Inferior parietal cortex (tissue), 1 donor: ENCODE measurements around the gene KIF25.
A peak's percentile ranks its signal among the peaks of the same experiment; 100 is the strongest.

Experiments used
- DNase-seq: peaks from one replicate; pipeline ENCODE4 v3.0.0-alpha.2; 2016; ENCODE audit errors: extremely low spot score

Gene KIF25

DNA sequence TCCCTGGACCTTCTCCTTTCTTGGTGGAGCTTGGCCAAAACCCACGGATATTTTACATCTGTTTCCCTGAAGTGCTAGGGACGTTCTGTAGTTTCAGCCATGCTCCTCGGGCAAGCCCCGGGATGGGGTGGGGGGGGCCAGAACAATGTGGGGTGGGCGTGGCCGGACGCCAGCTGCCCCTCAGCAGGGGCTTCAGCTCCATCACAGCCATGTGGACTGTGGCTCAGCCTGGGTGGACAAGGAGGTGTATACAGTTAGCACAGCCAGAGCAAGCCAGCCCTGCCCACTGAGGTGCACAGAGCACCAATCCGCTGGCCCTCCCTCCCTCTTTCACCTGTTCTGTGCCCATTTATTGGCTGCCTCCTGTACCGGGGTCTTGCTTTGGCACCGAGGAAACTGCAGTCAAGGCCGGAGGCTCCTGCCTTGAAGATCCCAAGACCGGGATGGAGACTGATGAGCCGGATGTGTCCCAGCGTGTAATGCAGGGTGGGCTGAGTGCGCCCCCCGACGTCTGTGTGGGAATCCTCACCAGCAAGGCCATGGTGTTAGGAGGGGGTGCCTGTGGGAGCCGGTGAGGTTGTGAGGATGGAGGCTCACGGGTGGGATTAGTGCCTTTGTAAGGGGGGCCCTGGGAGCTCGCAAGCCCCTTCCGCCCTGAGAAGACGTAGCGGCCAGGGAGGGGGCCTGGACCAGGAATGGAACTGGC lies 53.6 kb downstream of the KIF25 start:
- no peak for DNase-seq

DNA sequence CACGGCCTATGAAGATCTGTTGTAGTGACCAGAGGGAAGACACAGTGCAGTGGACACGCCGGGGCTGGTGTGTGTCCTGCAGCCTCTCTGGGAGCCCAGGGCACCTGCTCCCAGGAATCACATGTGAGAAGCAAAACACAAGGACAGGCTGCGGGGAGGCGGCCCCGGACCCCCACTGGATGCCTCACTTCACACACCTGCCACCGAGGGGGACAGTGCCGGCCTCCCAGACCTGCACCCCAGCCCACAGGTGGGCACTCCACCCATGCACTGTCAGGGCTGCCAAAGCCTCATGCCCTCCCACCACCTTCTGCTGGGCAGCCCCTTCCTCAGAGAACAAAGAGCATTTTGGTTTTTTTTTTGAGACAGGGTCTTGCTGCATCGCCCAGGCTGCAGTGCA lies 54.2 kb downstream of the KIF25 start:
- DNase-seq, result no peak

GRCh38 chr6:168052291-168052891 lies 54.9 kb downstream of the KIF25 start:
- no peak for DNase-seq

DNA sequence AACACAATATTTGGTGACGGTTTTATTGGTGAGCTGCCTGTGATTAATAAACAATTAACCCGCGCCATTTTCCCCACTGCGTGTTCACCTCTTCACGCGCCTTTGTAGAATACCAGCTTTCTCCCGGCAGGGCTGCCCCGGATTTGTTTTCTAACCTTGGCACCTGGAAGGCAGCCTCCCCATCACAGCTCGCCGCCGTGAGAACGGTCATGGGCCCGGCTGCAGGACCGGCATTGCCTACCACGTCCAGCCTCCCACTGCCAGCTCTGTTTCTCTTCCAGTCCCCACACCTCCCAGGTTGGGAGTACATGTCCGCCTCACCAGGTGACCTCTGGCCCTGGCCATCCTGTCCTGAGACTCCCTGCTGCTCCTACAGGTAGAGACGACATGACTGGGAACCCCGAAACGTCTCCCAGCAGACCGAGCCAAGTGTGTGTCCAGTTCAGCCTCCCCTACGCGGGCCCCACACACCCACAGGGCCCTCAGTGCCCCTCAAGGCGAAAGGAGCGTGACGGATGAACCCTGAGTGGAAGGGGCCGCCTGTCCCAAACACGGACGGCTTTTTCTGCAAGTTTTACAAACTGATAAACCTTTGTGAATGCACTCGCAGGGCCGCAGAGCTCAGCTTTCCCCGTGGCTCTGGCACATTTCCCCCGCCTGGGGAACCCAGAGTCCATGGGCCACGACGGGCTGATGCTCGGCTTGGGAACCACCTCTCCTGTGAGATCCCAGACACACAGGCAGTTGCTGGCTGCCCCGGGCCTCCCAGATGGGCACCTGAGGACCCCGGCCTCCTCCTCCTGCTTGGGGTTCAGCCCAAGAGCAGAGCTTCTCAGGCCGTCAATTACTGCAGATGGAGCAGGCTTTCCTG lies 55.9 kb downstream of the KIF25 start:
- DNase-seq, result no peak

- no peak for DNase-seq
Observed at GRCh38 chr6:168053957-168054471, 56.5 kb downstream of the KIF25 start.

DNA sequence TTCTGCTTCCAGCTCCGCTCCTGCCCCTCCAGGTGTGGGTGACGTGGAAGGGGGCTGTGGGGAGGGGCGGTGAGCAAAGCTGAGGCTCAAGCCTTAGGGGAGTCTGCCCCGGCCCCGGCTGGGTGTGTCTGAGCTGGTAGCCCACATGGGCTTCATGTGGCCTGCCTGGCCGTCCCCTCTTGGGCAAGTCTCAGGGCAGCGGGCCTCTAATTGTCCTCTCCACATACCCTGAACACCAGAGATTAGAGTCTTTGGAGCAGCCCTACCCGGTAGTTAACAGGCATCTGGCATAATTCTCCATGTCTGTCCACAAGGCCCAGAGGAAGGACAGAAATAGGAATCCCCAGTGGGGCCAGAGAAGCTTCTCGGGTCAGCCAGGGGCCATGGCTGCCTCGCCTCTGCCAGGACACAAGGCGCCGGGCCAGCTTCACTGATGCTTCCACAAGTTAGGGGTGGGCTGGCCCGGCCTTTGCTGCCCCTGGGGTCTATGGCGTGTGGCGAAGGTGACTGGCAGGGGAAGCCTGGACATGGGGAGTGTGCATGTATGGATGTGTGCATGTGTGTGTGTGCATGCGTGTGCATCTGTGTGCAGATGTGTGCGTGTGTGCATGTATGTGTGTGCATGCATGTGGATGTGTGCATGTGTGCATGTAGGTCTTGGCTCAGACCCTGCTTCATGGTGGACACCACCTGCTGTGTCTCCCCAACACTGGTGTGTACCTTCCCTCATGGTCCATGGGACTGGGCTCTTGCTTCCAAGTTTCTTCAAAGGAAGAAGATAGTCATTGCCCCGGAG lies 57.5 kb downstream of the KIF25 start:
- no peak for DNase-seq

DNA sequence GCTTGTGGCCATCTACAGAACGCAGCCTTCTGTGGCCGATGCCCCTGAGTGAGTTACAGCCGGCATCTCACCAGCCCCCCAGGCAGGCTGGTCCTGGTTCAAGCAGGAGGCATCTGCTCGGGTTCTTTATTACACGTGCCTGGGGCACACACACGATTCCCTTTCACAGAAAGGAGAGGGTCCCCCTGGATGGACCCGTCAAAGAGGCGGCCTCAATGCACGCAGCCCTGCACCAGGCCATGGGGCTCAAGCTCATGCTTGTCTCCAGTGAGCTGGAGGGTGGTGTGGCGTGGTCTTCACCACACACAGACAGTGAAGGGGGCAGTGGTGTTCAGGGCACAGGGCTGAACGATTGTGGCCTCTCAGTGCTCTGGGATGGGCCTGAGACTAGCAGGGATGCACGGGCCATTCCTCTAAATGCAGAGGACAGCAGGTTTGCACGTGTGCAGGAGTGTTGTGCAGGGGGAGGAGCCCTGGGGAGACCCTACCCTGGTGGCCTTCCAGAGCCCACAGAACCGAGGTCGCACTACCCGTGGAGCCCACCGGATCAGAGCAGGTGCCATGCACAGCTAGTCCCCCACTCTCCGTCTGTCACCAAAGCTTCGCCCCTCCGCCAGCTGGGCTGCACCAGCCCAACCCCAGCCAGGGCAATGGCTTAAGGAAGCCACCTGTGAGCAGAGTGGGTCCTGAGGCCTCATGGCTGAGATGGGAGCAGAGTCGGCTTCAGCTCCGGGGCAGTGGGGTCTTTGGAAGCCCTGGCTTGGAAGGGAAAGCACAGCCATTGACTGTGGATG lies 58.4 kb downstream of the KIF25 start:
- DNase-seq, result no peak

DNA sequence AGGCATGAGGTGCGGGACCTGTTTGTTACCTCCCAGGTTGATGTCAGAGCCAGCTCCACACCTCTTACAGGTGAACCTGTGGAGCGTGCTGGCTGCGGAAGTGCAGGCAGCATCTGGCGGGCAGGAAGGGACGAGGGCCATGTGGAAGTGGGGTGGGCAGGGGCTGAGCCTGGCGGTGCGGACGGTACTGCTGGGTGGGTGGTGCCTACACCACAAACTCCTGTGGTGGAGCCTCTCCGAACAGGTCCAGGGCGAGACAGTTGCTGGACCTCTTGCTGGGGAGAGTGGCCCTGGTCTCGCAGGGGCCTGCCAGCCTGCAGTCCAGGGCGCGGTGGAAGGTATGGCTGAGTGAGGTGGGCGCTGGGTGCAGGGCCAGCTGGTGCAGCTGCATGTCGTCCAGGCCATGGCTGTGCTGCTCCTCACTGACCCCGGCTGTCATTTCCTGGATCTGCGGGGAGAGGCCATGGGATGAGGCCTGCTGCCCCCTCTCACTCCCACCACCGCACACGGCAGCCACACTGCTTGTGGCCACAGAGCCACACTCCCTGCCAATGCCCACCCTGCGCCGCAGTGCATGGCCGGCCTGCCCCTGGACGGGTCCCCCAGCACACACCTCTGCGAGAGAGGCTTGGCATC lies 59.5 kb downstream of the KIF25 start:
- no peak for DNase-seq

DNA sequence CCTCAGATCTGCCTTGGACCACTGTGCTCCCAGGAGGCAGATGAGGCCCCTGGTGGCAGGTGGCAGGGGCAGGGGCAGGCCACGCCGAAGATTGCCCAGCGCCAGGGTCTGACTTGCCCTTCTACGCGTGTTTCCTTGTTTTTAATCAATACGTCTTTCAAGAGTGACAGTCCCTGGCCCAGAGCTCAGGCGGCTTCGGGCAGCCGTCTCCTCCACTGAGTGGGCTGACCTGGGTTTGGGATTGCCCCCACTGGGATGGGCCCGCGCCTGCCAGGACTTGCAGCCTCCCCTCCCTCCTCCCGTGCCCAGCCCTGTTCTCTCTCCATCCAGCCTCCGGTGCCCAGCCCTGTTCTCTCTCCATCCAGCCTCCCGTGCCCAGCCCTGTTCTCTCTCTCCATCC lies 60.4 kb downstream of the KIF25 start:
- no peak for DNase-seq

DNA sequence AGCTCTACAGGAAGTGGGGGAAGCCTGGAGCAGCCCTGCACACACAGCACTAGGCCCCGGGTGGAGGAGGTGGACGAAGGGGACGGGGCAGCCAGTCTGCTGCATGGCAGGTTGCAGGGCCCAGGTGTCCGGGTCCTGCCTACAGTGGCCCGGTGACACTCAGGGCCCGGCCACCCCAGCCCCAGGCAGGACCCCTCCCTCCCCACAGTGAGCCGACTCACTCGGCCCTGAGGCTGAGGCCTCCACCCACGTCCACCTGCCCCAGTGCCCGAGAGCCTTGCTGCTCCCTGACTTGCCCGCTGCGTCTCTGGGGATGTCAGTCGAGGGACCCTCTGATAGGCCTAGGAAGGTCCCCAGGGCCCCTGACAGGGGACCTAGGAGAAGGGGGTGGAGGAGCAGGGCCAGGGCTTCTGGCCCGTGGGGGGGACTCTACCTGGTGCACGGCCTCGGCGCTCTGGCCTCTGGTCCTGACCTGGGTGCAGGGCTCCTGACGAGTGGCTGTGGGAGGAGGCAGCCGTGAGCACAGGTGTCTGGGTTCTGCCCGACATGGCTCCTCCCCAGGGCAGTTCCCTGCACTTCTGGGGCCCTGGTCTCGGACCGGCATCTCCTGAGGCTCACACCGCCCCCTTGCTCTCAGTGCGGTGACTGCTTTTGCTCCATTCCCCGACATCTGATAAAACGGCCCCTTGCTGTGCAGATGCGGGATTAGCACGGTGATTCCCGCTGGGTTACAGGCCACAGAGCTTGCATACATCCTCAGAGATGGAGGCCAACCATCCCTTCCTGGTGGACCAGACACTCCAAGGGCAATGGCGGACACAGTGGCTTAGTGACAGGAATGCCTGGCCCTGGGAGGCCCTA lies 61.5 kb downstream of the KIF25 start:
- no peak for DNase-seq

DNA sequence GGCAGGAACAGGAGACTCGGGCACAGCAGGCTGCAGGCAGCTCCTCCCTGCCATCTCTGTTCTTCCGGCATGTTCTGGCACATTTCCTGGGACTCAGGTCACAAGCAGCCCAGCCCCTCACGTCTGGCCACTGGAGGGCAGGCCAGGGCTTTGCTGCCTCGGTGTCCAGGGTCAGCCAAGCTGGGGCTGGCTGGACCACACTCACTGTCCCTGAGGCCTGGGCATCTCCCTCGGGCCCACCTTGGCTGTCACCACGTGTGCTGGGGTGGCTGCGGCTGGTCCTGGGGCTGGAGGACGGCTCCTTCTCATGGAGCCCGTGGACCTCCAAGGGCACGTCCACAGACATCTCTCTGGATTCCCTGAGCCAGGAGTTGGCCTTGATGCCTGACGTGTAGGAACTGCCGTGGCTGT lies 63.1 kb downstream of the KIF25 start:
- DNase-seq, result peak; percentile 51

- no peak for DNase-seq
Observed at GRCh38 chr6:168061269-168062210, 64.1 kb downstream of the KIF25 start.

GRCh38 chr6:168062346-168063289 lies 65.1 kb downstream of the KIF25 start:
- DNase-seq, result no peak

DNA sequence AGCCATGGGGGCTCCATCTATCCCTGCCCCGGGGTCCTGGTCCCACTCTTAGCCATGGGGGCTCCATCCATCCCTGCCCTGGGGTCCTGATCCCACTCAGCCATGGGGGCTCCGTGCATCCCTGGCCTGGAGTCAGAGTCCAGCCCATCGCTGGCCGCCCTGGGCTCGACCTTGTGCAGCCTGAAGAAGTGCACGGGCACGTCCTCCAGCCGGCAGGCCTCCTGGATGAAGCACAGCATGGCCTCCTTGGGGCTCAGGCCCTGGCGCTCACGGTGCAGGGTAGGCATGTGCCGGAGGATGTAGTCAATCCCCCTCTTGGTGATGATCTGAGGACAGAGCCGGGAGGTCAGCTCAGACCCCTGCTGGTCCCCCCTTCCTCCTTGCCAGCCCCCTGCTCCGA lies 66.0 kb downstream of the KIF25 start:
- no peak for DNase-seq

GRCh38 chr6:168064226-168064807 lies 66.8 kb downstream of the KIF25 start:
- DNase-seq, result no peak

- DNase-seq, result no peak
Observed at GRCh38 chr6:168067081-168067759, 69.7 kb downstream of the KIF25 start.
